AG09319 (cell line): ENCODE measurements around the gene KCTD1.

Source experiments
- DNase-seq: peaks from one replicate; pipeline ENCODE4 v3.0.0-alpha.2; 2010; ENCODE audit warnings: low read depth; ENCODE audit errors: extremely low read depth
- TF ChIP-seq, protein P1 (sequence below): IDR thresholded peaks from 2 replicates; pipeline ENCODE4 v1.5.1; 2011; ENCODE audit warnings: low read depth, mild to moderate bottlenecking, inconsistent platforms, low read length, moderate library complexity

Gene KCTD1

DNA sequence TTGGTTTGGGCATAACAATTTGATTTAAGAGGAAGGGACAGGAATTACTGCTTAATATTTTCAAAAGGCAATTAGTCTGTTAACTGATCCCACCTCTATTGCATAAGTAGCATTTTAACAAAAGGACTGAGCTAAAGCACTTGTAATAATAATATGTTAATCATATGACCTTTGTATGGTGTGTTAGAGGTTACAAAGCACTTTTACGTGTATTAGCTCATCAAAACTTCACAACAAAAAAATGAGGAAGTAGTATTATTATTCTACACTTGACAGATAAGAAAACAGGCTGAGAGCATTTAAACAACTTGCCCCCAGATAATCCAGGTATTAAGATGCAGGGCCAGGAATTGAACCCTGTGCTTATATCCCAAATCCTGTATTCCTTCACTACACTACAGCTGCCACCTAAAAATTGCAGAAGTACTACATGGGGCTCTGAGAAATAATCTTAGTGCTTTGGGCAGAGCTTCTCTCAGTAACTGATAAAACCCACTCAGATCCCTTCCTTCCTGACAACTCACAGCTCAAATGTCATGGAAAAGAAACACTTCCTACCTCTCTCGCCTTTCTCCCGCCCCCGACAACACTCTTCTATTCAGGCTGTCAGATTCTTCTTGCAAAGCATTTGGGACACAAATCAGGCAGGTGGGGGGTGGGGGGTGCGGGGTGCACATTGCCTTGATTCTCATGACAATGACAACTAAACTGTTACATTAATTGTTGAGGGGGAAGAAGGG, 20.7 kb upstream of the KCTD1 start:
- DNase-seq, result no peak
- TF ChIP-seq, protein P1, sequence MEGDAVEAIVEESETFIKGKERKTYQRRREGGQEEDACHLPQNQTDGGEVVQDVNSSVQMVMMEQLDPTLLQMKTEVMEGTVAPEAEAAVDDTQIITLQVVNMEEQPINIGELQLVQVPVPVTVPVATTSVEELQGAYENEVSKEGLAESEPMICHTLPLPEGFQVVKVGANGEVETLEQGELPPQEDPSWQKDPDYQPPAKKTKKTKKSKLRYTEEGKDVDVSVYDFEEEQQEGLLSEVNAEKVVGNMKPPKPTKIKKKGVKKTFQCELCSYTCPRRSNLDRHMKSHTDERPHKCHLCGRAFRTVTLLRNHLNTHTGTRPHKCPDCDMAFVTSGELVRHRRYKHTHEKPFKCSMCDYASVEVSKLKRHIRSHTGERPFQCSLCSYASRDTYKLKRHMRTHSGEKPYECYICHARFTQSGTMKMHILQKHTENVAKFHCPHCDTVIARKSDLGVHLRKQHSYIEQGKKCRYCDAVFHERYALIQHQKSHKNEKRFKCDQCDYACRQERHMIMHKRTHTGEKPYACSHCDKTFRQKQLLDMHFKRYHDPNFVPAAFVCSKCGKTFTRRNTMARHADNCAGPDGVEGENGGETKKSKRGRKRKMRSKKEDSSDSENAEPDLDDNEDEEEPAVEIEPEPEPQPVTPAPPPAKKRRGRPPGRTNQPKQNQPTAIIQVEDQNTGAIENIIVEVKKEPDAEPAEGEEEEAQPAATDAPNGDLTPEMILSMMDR, result no peak

DNA sequence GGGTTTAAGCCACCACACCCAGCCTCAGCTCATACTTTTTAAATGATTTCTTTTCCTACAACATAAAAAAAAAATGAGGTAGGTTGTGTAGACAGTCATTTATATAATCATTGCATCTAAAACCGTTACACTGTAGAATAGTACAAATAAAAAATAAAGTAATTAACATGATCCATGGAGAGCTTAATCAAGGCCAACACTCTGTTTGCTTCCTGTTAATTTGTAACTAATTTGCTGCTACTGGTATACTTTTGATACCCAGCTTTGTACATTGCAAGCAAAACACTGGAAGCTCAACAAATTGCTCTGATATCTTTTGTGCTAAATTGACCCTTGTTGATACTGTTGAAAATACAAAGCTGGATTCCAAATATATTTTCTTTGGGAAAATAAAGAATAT, 20.2 kb upstream of the KCTD1 start:
- TF ChIP-seq, protein P1, result no peak
- no peak for DNase-seq

DNA sequence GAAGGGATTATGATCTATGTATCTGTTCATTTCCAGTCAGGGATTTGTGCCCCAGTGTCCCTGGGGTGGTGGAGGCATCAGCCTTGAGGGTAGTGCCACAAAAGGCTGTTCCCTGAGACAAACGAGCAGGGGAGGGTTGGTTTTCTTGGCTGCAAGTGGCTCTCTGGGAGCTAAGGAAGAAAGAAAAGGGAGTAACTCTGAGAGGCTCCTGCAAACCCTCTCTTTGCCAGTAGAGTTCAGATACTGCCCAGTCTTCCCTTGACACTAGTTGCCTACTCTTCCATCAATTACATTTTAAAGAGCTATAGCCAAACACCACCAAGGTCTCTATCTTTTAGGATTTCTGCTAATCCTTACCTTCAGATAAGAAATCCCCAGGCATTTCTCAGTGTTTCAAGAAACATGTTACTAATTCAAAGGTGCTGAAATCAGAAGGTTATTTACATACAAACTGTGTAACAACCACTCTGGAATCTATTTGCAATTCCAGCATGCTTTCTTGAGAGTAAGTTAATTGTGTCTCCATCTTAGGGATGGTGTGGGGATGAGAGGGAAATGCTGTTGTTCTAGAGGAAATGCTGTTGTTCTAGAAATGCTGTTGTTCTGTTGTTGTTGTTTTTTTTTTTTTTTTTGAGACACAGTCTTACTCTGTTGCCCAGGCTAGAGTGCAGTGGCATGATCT, 18.7 kb upstream of the KCTD1 start:
- DNase-seq, result no peak

DNA sequence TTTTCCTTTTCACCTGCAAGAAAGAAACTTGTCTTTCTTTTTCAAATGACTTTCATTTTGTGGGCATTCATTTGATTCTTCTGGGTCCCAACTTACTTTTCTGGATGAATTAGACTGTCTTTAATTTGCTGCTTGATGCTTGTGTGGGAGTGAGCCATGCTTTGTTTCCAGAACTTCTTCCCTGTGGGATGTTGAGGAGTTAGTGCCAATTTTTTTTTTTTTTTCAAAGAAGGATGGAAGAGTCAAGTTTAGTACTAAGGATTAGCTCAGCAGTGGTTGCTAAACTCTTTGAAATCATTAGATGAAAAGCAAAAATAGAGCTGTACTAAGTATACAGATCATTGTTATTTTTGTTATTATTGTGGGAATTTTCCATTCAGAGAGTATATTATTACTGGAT, 17.2 kb upstream of the KCTD1 start:
- no peak for DNase-seq
- TF ChIP-seq, protein P1, result no peak

More for the DNA sequence above, 18.7 kb upstream of the KCTD1 start:
- TF ChIP-seq, protein P1, result no peak

DNA sequence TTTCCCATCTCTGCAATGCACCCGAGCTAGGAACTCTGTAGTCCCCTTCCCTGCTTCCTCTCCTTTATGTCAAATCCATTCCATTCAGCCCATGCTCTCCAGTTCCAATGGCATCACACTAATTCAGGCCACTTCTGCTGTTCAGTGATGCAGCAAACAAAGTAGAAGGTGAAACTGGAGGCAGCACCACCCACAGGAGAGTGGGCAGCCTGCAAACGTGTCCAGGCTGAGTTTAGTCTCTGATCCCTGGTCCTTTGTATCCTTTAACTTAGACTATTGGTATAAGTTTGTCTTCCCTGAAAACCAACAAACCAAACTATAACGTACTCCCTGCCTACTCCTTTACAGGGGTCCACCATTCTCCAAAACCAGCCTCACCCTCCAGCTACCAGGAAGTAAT, 14.7 kb upstream of the KCTD1 start:
- DNase-seq, result no peak
- TF ChIP-seq, protein P1, result no peak

DNA sequence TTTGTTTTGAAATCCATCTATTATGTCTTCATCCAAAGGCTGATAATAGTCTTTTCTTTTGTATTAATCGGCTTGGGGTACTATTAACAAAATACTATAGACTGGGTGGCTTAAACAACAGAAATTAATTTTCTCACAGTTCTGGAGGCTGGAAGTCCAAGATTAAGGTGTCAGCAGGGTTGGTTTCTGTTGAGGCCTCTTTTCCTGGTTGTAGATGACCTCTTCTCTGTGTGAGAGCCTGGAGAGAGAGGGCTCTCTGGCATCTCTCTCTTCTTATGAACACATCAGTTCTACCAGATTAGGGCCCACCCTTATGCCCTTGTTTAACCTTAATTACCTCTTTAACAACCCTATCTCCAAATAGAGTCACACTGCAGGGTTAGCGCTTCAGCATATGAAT, 14.2 kb upstream of the KCTD1 start:
- TF ChIP-seq, protein P1, result no peak
- DNase-seq, result no peak

DNA sequence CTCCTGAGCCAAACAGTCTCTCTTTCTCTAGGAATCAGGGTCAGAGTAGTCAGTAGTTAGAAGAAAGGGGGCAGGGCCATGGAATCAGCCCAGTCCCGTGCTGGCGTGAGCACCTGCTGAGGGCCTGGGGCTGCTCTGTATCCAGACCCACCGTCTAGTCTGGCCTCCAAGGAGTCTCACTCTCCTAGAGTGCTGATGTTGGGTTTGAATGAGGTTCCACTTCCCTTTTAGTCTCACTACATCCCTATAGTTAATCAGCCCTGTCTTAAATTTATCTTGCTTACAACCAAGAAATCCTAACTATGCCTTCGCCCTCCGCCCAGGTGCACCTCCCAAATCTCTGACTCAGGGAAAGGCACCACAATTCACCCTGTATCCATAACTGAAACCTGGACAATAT, 13.4 kb upstream of the KCTD1 start:
- TF ChIP-seq, protein P1, result no peak
- DNase-seq, result no peak
